HCT116 (cell line): ENCODE data around the gene RAVER2.
A peak's percentile ranks its signal among the peaks of the same experiment; 100 is the strongest.

ENCODE experiments used
- JUND ChIP-seq: IDR thresholded peaks from 2 replicates; pipeline ENCODE4 v1.6.1; 2012
- TF ChIP-seq, protein P1 (sequence below), 3 experiments: fragments of 200-600 bp in 1 of 3; sonication (generic) in 1 of 3; IDR thresholded peaks in 2 of 3; conservative IDR thresholded peaks in 1 of 3; 2 replicates each; pipeline ENCODE4 v1.5.1; 2012 to 2017; ENCODE audit warnings: low read depth in 2 of 3, low read length in 2 of 3, antibody characterized with exemption in 1 of 3, borderline replicate concordance in 1 of 3, control low read depth in 1 of 3, mild to moderate bottlenecking in 1 of 3, mixed read lengths in 1 of 3, mixed run types in 1 of 3, moderate library complexity in 1 of 3; ENCODE audit not compliant: insufficient read depth in 1 of 3

DNA sequence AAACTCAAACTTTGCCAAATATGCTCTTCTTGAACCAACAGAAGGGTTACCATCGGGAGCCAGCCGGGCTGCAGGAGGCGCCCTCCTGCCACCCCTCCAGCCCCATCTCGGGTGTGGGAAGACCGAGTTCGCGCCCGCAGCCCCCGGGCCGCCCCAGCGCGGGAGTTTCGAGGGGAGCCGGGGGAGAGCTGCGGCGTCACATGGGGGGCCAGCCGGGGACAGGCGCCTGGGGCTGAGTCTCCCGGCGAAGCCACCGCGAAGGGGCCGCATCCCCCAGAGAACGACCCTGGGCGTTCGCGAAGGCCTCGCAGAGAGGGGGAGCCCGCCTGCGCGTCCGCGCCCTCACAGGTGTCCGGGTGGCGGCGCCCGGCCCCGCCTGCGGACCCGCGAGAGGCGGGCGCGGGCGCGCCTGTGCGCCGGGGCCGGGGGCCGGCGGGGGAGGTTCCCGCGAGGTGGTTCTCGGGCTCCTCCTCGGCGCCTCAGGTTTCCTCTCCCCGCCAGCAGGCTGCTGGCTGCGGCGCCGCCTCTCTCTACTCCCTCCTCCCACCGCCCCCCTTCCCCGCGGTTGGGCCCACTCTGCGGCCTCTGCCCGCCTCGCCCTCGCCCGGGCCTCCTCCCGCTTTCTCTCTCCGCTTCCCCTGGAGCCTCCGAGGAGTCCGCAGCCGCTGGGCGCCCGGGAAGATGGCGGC, at the start of gene RAVER2:
- TF ChIP-seq, protein P1, sequence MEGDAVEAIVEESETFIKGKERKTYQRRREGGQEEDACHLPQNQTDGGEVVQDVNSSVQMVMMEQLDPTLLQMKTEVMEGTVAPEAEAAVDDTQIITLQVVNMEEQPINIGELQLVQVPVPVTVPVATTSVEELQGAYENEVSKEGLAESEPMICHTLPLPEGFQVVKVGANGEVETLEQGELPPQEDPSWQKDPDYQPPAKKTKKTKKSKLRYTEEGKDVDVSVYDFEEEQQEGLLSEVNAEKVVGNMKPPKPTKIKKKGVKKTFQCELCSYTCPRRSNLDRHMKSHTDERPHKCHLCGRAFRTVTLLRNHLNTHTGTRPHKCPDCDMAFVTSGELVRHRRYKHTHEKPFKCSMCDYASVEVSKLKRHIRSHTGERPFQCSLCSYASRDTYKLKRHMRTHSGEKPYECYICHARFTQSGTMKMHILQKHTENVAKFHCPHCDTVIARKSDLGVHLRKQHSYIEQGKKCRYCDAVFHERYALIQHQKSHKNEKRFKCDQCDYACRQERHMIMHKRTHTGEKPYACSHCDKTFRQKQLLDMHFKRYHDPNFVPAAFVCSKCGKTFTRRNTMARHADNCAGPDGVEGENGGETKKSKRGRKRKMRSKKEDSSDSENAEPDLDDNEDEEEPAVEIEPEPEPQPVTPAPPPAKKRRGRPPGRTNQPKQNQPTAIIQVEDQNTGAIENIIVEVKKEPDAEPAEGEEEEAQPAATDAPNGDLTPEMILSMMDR (IDR thresholded peaks at IDR 0.05 in 2 of 3, conservative IDR thresholded peaks at IDR 0.05 in 1 of 3; ENCODE audit: borderline replicate concordance in 1 of 3, insufficient read depth in 1 of 3, low read depth in 2 of 3, low read length in 2 of 3) = peak; percentile 63 to 78 (median 65)
- no peak for TF ChIP-seq JUND
